BE2C (cell line): Measurements from ENCODE around the gene ALS2.
A peak's percentile ranks its signal among the peaks of the same experiment; 100 is the strongest.

Experiments
- DNase-seq: peaks from one replicate; pipeline ENCODE4 v3.0.0-alpha.2; 2020
- H3K27me3 ChIP-seq: fragments of 250-450 bp; sonication (Bioruptor Pico); 2 replicates; pipeline ENCODE4 v1.5.1; 2020; ENCODE audit warnings: mild to moderate bottlenecking
- H3K36me3 ChIP-seq: fragments of 250-450 bp; sonication (Bioruptor Pico); 2 replicates; pipeline ENCODE4 v1.5.1; 2020; ENCODE audit warnings: mild to moderate bottlenecking
- H3K4me1 ChIP-seq: fragments of 250-450 bp; sonication (Bioruptor Pico); 2 replicates; pipeline ENCODE4 v1.5.1; 2020
- H3K4me3 ChIP-seq: 2 replicates; pipeline ENCODE4 v1.5.1; 2011; ENCODE audit warnings: low read depth, low read length
- H3K9me3 ChIP-seq: fragments of 250-450 bp; sonication (Bioruptor Pico); 2 replicates; pipeline ENCODE4 v1.5.1; 2020
- CTCF ChIP-seq: IDR thresholded peaks from 2 replicates; pipeline ENCODE4 v1.5.1; 2012; ENCODE audit warnings: mild to moderate bottlenecking, low read depth, low read length

ALS2 gene

GRCh38 chr2:201696151-201696659, 84.5 kb downstream of the ALS2 start:
- no peak overlapping the region for H3K4me3 ChIP-seq
- no peaks in the 10 kb centered on the region for H3K27me3 ChIP-seq
- H3K36me3 ChIP-seq = no peaks in the 10 kb centered on the region; the same call in 1 of the 2 replicates
- no peak for TF ChIP-seq CTCF
- no peaks in the 10 kb centered on the region; the same call in 1 of the 2 replicates for H3K9me3 ChIP-seq
- peaks cover 13% of the 10 kb centered on the region for H3K4me1 ChIP-seq
- no peak for DNase-seq

GRCh38 chr2:201685156-201685555, 95.6 kb downstream of the ALS2 start:
- TF ChIP-seq CTCF = no peak
- Histone ChIP-seq H3K4me1 (no peaks in the 10 kb centered on the region), H3K9me3 (no peaks in the 10 kb centered on the region), H3K27me3 (no peaks in the 10 kb centered on the region), H3K36me3 (no peaks in the 10 kb centered on the region), H3K4me3 (no peak overlapping the region)
- DNase-seq = no peak

DNA sequence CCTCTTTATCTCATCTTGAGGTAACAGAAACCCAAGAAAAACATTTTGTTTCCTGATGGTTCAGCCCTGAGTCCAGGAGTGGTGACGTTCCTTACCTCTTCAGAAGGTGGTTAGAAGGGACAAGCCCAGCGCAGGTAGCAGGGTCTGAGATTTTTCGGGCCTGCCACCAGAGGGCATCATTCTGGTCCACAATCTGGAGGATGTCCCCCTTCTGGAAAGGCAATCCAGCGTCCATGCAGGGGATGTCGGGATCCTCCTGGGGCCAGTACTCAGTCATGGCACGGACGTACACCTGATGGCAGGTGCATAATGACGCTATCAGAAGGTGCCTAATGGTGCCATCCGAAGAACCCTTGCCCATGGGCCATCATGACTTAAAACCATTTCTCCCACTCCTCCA, 100.0 kb downstream of the ALS2 start:
- no peaks in the 10 kb centered on the region for H3K27me3 ChIP-seq
- H3K36me3 ChIP-seq = no peaks in the 10 kb centered on the region
- no peak overlapping the region for H3K4me3 ChIP-seq
- peak; percentile 40 for DNase-seq
- TF ChIP-seq CTCF = peak; percentile 75
- no peaks in the 10 kb centered on the region for H3K4me1 ChIP-seq
- no peaks in the 10 kb centered on the region for H3K9me3 ChIP-seq

DNA sequence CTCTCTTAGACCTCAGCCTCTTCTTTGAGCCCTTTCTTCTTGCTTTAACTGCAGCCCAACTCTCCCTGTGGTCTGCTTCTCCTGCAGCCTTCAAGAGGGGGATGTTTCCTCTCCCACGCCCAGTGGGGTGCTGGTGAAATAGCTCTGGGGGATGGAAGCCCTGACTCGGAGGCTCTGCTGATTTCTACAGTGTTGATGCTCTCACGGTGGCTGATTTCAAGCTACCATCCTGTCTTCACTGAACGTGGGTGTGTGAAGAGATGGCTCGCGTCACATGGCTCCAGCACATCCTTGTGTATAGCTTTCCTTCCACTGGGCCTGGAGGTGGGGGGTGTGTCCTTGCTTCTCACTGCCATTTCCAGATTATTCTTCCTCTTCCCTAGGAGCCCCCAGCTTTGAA, 102.3 kb downstream of the ALS2 start:
- no peaks in the 10 kb centered on the region for H3K36me3 ChIP-seq
- no peaks in the 10 kb centered on the region for H3K4me1 ChIP-seq
- H3K9me3 ChIP-seq = no peaks in the 10 kb centered on the region
- TF ChIP-seq CTCF = no peak
- no peaks in the 10 kb centered on the region for H3K27me3 ChIP-seq
- no peak overlapping the region for H3K4me3 ChIP-seq
- no peak for DNase-seq

- no peak for TF ChIP-seq CTCF
- H3K4me1 ChIP-seq = no peaks in the 10 kb centered on the region
- no peak overlapping the region for H3K4me3 ChIP-seq
Observed at GRCh38 chr2:201675454-201675853, 105.3 kb downstream of the ALS2 start.

GRCh38 chr2:201674794-201675193, 105.9 kb downstream of the ALS2 start:
- Histone ChIP-seq H3K9me3 (no peaks in the 10 kb centered on the region), H3K4me3 (no peak overlapping the region), H3K27me3 (no peaks in the 10 kb centered on the region), H3K4me1 (no peaks in the 10 kb centered on the region), H3K36me3 (no peaks in the 10 kb centered on the region)
- DNase-seq = no peak
- no peak for TF ChIP-seq CTCF

More at GRCh38 chr2:201675454-201675853, 105.3 kb downstream of the ALS2 start:
- no peaks in the 10 kb centered on the region for H3K9me3 ChIP-seq
- no peak for DNase-seq
- H3K27me3 ChIP-seq = no peaks in the 10 kb centered on the region
- no peaks in the 10 kb centered on the region for H3K36me3 ChIP-seq
